ENCODE results near the gene KREMEN1.

GRCh38 chr22:29167032-29167911 lies 94.4 kb downstream of the KREMEN1 start:
- TF ChIP-seq EZH2 (IDR thresholded peaks at IDR 0.05; ENCODE audit: low read depth, unreplicated experiment), result no peak
- TF ChIP-seq CTCF (conservative IDR thresholded peaks at IDR 0.05; ENCODE audit: low read depth in 2 of 2), result no peak
- TF ChIP-seq CREB1 (CRISPR knock-in tag; IDR thresholded peaks at IDR 0.05; ENCODE audit: low read depth), result no peak
